ENCODE results near the gene LARP1B.
A peak's percentile ranks its signal among the peaks of the same experiment; 100 is the strongest.
"Not testable (repeated sequence)": the region's sequence is repeated elsewhere in the genome, so short reads cannot be mapped to it uniquely, and the experiment has no call there.

LARP1B gene

GRCh38 chr4:128060699-128061565 lies at the start of gene LARP1B:
TSS of gene LARP1B (plus strand) at chr4:128061312. CDS start at chr4:128074952, 13,640 bp downstream.
- DNase-seq (ENCODE audit: low read depth), result peak; percentile 92

DNA sequence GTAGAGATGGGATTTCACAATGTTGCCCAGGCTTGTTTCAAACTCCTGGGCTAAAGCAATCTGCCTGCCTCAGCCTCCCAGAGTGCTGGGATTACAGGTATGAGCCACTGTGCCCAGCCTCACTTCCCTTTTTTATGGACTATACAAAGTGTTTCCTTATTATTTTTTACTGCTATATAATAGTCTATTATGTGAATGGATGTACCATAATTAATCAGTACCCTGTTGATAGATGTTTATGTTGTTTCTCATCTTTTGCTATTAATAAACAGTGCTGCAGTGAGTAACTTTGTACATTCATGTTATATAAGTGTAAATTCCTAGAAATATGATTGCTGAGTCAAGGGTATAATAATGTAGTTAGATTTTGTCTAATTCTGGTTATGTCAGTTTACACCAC lies 35.8 kb upstream of the LARP1B start:
- no peak for DNase-seq (ENCODE audit: low read depth)

- DNase-seq (ENCODE audit: low read depth), result no peak
These were observed 31.2 kb upstream of the LARP1B start for GRCh38 chr4:128029907-128030306.

- DNase-seq (ENCODE audit: low read depth), result no peak
These were observed 29.2 kb upstream of the LARP1B start for GRCh38 chr4:128031756-128032384.

DNA sequence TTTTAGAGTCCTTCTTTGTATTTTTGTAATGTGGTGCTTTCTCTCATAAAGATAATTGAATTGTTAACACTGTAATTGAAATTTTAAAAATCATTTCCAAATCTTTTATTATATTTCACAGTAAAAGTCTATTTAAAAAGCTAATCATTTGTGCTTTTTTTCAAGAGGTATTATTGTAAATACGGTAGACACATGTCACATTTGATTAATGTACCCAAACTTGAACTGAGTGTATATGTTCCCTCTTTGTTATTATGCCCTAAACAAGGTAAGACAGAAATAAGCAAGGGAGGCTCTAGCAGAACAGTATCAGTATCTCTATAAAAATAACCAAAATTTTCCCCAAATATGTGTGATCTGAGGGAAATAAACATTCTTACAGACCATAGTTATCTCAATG lies 21.5 kb upstream of the LARP1B start:
- no peak for DNase-seq (ENCODE audit: low read depth)

GRCh38 chr4:128047019-128047418 lies 14.1 kb upstream of the LARP1B start:
- not testable (repeated sequence) for DNase-seq (ENCODE audit: low read depth)

GRCh38 chr4:128047514-128047913 lies 13.6 kb upstream of the LARP1B start:
- DNase-seq (ENCODE audit: low read depth), result not testable (repeated sequence)

DNA sequence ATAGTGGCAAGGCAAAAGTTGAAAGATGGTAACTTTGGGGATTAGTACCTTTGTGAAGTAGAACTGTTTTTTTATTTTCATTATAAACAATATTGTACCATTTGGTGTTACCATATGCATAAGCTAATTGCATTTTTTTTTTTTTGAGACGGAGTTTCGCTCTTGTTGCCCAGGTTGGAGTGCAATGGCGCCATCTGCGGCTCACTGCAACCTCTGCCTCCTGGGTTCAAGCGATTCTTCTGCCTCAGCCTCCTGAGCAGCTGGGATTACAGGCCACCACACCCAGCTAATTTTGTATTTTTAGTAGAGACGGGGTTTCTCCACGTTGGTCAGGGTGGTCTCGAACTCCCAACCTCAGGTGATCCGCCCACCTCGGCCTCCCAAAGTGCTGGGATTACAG lies 9.9 kb upstream of the LARP1B start:
- DNase-seq (ENCODE audit: low read depth), result not testable (repeated sequence)

DNA sequence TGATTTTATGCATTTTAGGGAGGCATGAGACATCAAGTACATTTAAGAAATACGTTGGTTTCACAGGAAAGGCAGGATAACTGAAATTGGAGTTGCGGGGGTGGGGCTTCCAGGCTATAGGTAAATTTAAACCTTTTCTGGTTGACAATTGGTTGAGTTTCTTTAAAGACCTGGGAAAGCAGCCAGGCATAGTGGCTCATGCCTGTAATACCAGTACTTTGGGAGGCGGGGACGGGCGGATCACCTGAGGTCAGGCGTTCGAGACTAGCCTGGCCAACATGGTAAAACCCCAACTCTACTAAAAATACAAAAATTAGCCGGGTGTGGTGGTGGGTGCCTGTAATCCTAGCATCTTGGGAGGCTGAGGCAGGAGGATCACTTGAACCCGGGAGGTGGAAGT lies 6.2 kb upstream of the LARP1B start:
- not testable (repeated sequence) for DNase-seq (ENCODE audit: low read depth)

DNA sequence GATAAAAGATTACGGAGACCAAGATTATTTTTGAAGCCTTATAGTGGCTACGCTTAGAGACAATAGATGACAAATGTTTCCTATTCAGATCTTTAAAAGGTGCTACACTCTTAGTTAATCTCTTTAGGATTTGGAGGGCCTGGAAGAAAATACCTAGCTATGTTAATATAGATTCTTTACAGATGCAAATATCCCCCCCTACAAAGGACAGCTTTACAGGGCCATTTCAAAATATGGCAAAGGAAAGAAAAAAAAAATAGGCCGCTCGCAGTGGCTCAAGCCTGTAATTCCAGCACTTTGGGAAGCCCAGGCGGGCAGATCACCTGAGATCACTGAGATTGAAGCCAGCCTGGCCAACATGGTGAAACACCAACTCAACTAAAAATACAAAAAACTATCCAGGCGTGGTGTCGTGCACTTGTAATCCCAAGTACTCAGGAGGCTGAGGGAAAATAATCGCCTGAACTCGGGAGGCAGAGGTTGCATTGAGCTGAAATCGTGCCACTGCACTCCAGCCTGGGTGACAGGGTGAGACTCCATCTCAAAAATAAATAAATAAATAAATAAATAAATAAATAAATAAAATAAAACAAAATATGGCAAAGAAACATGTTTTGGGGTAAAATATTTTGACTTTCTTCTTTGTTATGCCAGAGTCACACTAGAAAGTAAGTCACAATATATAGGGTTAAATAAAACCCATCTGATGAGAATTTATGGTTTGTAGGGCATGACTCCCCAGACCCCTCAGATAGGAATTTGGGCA lies 5.5 kb upstream of the LARP1B start:
- not testable (repeated sequence) for DNase-seq (ENCODE audit: low read depth)

- DNase-seq (ENCODE audit: low read depth), result no peak
These were observed 4.7 kb upstream of the LARP1B start for GRCh38 chr4:128056396-128056795.

- DNase-seq (ENCODE audit: low read depth), result no peak
These were observed 902 bp upstream of the LARP1B start for GRCh38 chr4:128060121-128060698.

GRCh38 chr4:128061566-128062536 lies 739 bp downstream of the LARP1B start:
- DNase-seq (ENCODE audit: low read depth), result peak; percentile 47

DNA sequence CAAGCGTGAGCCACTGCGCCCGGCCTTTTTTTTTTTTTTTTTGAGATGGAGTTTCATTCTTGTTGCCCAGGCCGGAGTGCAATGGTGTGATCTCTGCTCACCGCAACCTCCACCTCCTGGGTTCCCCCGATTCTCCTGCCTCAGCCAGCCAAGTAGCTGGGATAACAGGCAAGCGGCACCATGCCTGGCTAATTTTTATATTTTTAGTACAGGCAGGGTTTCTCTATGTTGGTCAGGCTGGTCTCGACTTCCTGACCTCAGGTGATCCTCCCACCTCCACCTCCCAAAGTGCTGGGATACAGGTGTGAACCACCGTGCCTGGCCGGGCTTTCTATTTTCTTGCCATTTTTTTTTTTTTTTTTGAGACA lies 5.3 kb downstream of the LARP1B start:
- not testable (repeated sequence) for DNase-seq (ENCODE audit: low read depth)

GRCh38 chr4:128068918-128069317 lies 7.8 kb downstream of the LARP1B start:
- DNase-seq (ENCODE audit: low read depth), result no peak

DNA sequence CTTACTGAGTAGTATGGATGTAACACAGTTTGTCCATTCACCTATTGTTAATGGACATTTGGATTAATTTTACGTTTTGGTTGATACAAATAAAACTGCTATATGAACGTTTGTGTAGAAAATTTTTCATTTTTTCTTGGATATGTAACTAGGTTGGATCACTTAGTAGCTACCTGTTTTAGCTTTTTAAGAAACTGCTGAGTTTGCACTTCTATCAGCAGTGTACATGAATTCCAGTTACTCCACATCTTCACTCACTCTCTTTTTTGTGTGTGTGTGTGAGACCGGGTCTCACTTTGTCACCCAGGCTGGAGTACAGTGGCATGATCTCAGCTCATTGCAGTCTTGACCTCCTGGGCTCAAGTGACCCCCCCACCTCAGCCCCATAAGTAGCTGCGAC lies 15.4 kb downstream of the LARP1B start:
- no peak for DNase-seq (ENCODE audit: low read depth)

GRCh38 chr4:128095293-128095692 lies 34.2 kb downstream of the LARP1B start:
- not testable (repeated sequence) for DNase-seq (ENCODE audit: low read depth)

GRCh38 chr4:128107766-128108165 lies 46.7 kb downstream of the LARP1B start:
- DNase-seq (ENCODE audit: low read depth), result no peak

- DNase-seq (ENCODE audit: low read depth), result no peak
These were observed 61.9 kb downstream of the LARP1B start for GRCh38 chr4:128123036-128123435.

GRCh38 chr4:128130621-128131020 lies 69.5 kb downstream of the LARP1B start:
- no peak for DNase-seq (ENCODE audit: low read depth)

DNA sequence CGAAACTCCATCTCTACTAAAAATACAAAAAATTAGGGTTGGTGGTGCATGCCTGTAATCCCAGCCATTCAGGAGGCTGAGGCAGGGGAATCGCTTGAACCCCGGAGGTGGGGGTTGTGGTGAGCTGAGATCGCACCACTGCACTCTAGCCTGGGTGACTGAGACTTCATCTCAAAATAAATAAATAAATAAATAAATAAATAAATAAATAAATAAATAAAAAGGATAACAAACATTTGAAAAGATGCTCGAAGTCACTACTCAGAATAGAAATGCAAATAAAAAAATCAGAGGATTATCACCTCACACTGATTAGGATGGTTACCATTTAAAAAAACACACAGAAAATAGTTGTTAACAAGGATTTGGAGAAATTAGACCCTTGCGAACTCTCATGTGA lies 73.8 kb downstream of the LARP1B start:
- no peak for DNase-seq (ENCODE audit: low read depth)
